Panc1 (cell line): ENCODE data around the gene TMEM81. TPM values are rescaled to one million over a fixed set of nuclear protein-coding genes. Genes with fewer than 3 reads are reported as not detected.

Source experiments
- ATAC-seq: fragments of 200-7000 bp; cut with Tn5 transposase; 2 replicates; pipeline ENCODE4 v1.9.1; 2020; ENCODE audit warnings: mild to moderate bottlenecking, moderate library complexity
- BruUV-seq: library from RNA; stranded (reverse); fragments of 400-500 nt; replicated peaks from 2 replicates; lab custom pipeline; 2021; lab: Mats Ljungman, UMichigan
- CTCF ChIA-PET: fragments of 300-600 bp; sonication (Branson Sonifier 250); formaldehyde crosslinking; loops from one replicate; lab custom pipeline; 2022; ENCODE audit warnings: antibody characterized with exemption; lab: Charles Lee
- POLR2A ChIA-PET: fragments of 300-600 bp; sonication (Branson Sonifier 250); formaldehyde crosslinking; loops from one replicate; lab custom pipeline; 2022; ENCODE audit warnings: antibody characterized with exemption; lab: Charles Lee
- DNase-seq: peaks from one replicate; pipeline ENCODE4 v3.0.0-alpha.2; 2010; ENCODE audit warnings: low read depth, low spot score
- H3K27ac ChIP-seq: 2 replicates; pipeline ENCODE4 v1.5.1; 2011; ENCODE audit warnings: mild to moderate bottlenecking, low read length, inconsistent platforms
- H3K27me3 ChIP-seq: fragments of 200-500 bp; sonication (Bioruptor generic); 2 replicates; pipeline ENCODE4 v1.6.0; 2014; ENCODE audit warnings: low read length, inconsistent platforms; ENCODE audit not compliant: control insufficient read depth, insufficient read depth
- H3K36me3 ChIP-seq: fragments of 200-500 bp; sonication (Bioruptor generic); 2 replicates; pipeline ENCODE4 v1.5.1; 2014; ENCODE audit warnings: inconsistent platforms, mild to moderate bottlenecking, low read length, moderate library complexity; ENCODE audit not compliant: control insufficient read depth, insufficient read depth
- H3K4me1 ChIP-seq: 2 replicates; pipeline ENCODE4 v1.5.1; 2011; ENCODE audit warnings: inconsistent platforms, mild to moderate bottlenecking, low read length, moderate library complexity; ENCODE audit not compliant: control insufficient read depth, insufficient read depth
- H3K4me3 ChIP-seq, 2 experiments: 2 replicates each; pipeline ENCODE4 v1.5.1; 2011 to 2012; ENCODE audit warnings: low read depth in 2 of 2, low read length in 2 of 2, mild to moderate bottlenecking in 2 of 2, inconsistent platforms in 1 of 2, moderate library complexity in 1 of 2
- H3K9me3 ChIP-seq: fragments of 200-500 bp; sonication (Bioruptor generic); 2 replicates; pipeline ENCODE4 v1.5.1; 2014; ENCODE audit warnings: low read depth, mild to moderate bottlenecking, inconsistent platforms, low read length, moderate library complexity; ENCODE audit not compliant: control insufficient read depth, insufficient read depth
- POLR2AphosphoS5 ChIP-seq: IDR thresholded peaks from 2 replicates; pipeline ENCODE4 v1.6.1; 2012; ENCODE audit warnings: mild to moderate bottlenecking, low read depth, low read length, moderate library complexity
- SIN3A ChIP-seq: IDR thresholded peaks from 2 replicates; pipeline ENCODE4 v1.6.1; 2012; ENCODE audit warnings: low read depth, mild to moderate bottlenecking, low read length, moderate library complexity, borderline replicate concordance; ENCODE audit not compliant: insufficient read depth
- TCF7L2 ChIP-seq: IDR thresholded peaks from 2 replicates; pipeline ENCODE4 v1.6.1; 2011; ENCODE audit warnings: mild to moderate bottlenecking, low read depth, low read length, inconsistent platforms
- in situ Hi-C: cut with HindIII; loops from 2 replicates; pipeline ENCODE4 v1.10.0; 2016; ENCODE audit warnings: low sequenced_read_pairs, low pct_unique_long_range_greater_than_20kb
- intact Hi-C: fragments of 100-400 bp; cut with micrococcal nuclease; formaldehyde crosslinking; loops from one replicate; pipeline ENCODE4 v1.10.0; 2022; ENCODE audit not compliant: unreplicated experiment
- total RNA-seq: library from RNA; stranded (reverse); gene quantifications from one replicate; pipeline ENCODE4 v1.2.1, GENCODE V29; 2021; ENCODE audit not compliant: unreplicated experiment
- TF ChIP-seq, protein P1 (sequence below): fragments of 450-650 bp; IDR thresholded peaks from 2 replicates; pipeline ENCODE4 v1.5.1; 2017; ENCODE audit warnings: mild to moderate bottlenecking
- TF ChIP-seq, protein P2 (sequence below), 2 experiments: IDR thresholded peaks; 2 replicates each; pipeline ENCODE4 v1.6.1; 2011 to 2012; ENCODE audit warnings: low read depth in 2 of 2, control low read depth in 1 of 2, low read length in 1 of 2, mild to moderate bottlenecking in 1 of 2, moderate library complexity in 1 of 2; ENCODE audit not compliant: insufficient read depth in 1 of 2

Gene TMEM81
- total RNA-seq, 1 experiment from 2014 or later, result 4.0 TPM

DNA sequence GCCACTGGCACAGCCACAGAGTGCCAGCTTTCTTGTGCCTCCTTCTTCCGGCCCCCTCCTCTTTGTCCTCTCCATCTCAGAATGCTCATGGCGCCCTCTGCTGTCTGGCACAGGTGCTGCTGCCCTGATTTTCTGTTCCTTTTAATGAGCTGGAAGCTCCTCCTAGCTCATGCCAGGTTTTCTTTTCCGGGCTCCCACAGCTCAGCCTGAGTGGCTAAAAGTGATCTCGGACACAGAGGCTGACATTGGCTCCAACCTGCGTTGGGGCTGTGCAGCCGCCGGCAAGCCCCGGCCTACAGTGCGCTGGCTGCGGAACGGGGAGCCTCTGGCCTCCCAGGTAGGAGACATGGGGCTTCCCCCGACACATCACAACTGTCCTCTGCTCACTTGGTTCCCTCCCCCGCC, 22.6 kb downstream of the TMEM81 start:
- intact Hi-C loops, result loop anchor here (1.0 to 10.0 kb wide), 2 partner anchors 72 to 257 kb away; no protein-coding TSS in a partner anchor
- in situ Hi-C loops, result no loop called here
- no peaks in the 10 kb centered on the region for H3K9me3 ChIP-seq
- CTCF ChIA-PET, result interaction anchor here (0.6 to 4.4 kb wide), 35 partner anchors 9 to 920 kb away, joined by 3 to 78 read pairs (median 4); no protein-coding TSS in a partner anchor
- H3K4me3 ChIP-seq, result no peak overlapping the region
- H3K27ac ChIP-seq, result no peak overlapping the region
- no peak for TF ChIP-seq TCF7L2
- TF ChIP-seq, protein P1, sequence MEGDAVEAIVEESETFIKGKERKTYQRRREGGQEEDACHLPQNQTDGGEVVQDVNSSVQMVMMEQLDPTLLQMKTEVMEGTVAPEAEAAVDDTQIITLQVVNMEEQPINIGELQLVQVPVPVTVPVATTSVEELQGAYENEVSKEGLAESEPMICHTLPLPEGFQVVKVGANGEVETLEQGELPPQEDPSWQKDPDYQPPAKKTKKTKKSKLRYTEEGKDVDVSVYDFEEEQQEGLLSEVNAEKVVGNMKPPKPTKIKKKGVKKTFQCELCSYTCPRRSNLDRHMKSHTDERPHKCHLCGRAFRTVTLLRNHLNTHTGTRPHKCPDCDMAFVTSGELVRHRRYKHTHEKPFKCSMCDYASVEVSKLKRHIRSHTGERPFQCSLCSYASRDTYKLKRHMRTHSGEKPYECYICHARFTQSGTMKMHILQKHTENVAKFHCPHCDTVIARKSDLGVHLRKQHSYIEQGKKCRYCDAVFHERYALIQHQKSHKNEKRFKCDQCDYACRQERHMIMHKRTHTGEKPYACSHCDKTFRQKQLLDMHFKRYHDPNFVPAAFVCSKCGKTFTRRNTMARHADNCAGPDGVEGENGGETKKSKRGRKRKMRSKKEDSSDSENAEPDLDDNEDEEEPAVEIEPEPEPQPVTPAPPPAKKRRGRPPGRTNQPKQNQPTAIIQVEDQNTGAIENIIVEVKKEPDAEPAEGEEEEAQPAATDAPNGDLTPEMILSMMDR, result peak; percentile 94
- TF ChIP-seq, protein P2, sequence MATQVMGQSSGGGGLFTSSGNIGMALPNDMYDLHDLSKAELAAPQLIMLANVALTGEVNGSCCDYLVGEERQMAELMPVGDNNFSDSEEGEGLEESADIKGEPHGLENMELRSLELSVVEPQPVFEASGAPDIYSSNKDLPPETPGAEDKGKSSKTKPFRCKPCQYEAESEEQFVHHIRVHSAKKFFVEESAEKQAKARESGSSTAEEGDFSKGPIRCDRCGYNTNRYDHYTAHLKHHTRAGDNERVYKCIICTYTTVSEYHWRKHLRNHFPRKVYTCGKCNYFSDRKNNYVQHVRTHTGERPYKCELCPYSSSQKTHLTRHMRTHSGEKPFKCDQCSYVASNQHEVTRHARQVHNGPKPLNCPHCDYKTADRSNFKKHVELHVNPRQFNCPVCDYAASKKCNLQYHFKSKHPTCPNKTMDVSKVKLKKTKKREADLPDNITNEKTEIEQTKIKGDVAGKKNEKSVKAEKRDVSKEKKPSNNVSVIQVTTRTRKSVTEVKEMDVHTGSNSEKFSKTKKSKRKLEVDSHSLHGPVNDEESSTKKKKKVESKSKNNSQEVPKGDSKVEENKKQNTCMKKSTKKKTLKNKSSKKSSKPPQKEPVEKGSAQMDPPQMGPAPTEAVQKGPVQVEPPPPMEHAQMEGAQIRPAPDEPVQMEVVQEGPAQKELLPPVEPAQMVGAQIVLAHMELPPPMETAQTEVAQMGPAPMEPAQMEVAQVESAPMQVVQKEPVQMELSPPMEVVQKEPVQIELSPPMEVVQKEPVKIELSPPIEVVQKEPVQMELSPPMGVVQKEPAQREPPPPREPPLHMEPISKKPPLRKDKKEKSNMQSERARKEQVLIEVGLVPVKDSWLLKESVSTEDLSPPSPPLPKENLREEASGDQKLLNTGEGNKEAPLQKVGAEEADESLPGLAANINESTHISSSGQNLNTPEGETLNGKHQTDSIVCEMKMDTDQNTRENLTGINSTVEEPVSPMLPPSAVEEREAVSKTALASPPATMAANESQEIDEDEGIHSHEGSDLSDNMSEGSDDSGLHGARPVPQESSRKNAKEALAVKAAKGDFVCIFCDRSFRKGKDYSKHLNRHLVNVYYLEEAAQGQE (IDR thresholded peaks at IDR 0.05; ENCODE audit: insufficient read depth in 1 of 2, low read depth in 2 of 2, low read length in 1 of 2), result no peak
- peak; percentile 76 for ATAC-seq
- H3K36me3 ChIP-seq, result no peaks in the 10 kb centered on the region
- no TSS peak for BruUV-seq
- H3K4me1 ChIP-seq, result no peaks in the 10 kb centered on the region; the same call in 1 of the 2 replicates
- POLR2A ChIA-PET, result no interaction called here
- H3K27me3 ChIP-seq, result no peaks in the 10 kb centered on the region
- peak; percentile 36 for DNase-seq

DNA sequence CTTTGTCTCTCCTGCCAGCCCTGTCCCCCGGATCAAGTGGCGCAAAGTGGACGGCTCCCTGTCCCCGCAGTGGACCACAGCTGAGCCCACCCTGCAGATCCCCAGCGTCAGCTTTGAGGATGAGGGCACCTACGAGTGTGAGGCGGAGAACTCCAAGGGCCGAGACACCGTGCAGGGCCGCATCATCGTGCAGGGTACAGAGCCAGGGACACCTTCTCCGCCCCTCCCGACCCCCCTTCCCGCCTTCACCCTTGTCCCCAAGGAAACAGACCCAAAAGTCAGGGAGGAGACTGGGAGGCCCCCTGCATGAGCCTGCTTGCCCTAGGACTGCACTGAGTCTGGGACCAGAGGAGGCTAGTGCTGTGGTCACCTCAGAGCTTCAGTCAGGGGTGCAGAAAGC, 23.0 kb downstream of the TMEM81 start:
- Histone ChIP-seq H3K36me3 (no peaks in the 10 kb centered on the region), H3K27ac (no peak overlapping the region), H3K4me1 (no peaks in the 10 kb centered on the region; the same call in 1 of the 2 replicates), H3K27me3 (no peaks in the 10 kb centered on the region), H3K4me3 (no peak overlapping the region), H3K9me3 (no peaks in the 10 kb centered on the region)
- POLR2A ChIA-PET, result no interaction called here
- intact Hi-C loops, result loop anchor here (1.0 to 10.0 kb wide), 2 partner anchors 72 to 256 kb away; no protein-coding TSS in a partner anchor
- no TSS peak for BruUV-seq
- TF ChIP-seq SIN3A, result no peak
- TF ChIP-seq POLR2AphosphoS5, result no peak
- TF ChIP-seq, protein P2 (IDR thresholded peaks at IDR 0.05; ENCODE audit: insufficient read depth in 1 of 2, low read depth in 2 of 2, low read length in 1 of 2), result no peak
- TF ChIP-seq, protein P1, result no peak
- TF ChIP-seq TCF7L2, result no peak
- ATAC-seq (peak; percentile 69), DNase-seq (no peak)
- in situ Hi-C loops, result no loop called here
- CTCF ChIA-PET, result interaction anchor here (0.7 to 4.4 kb wide), 23 partner anchors 9 to 253 kb away, joined by 3 to 78 read pairs (median 5); no protein-coding TSS in a partner anchor
